H1 (cell line): ENCODE data around the gene WDR35. TPM values are rescaled to one million over a fixed set of nuclear protein-coding genes. Genes with fewer than 3 reads are reported as not detected.
A peak's percentile ranks its signal among the peaks of the same experiment; 100 is the strongest.

Experiments used
- CTCF ChIA-PET: fragments of 300-600 bp; sonication (Branson Sonifier 250); formaldehyde crosslinking; loops from one replicate; lab custom pipeline; 2021; ENCODE audit not compliant: partially characterized antibody; lab: Charles Lee
- POLR2A ChIA-PET: fragments of 300-600 bp; sonication (Branson Sonifier 250); formaldehyde crosslinking; loops from one replicate; lab custom pipeline; 2021; ENCODE audit warnings: inconsistent platforms; ENCODE audit not compliant: partially characterized antibody; lab: Charles Lee
- DNase-seq, 2 experiments: peaks; one replicate each; pipeline versions ENCODE4 v3.0.0 to v3.0.0-alpha.2; 2010 to 2022; ENCODE audit warnings: low spot score in 2 of 2, low read depth in 1 of 2, mixed read lengths in 1 of 2
- FAIRE-seq: peaks from 2 replicates; lab custom pipeline; 2011; peaks lifted over from hg19 to GRCh38; lab: Jason Lieb, UNC
- H2AFZ ChIP-seq: 2 replicates; pipeline ENCODE4 v1.8.1; 2012; ENCODE audit warnings: low read length, inconsistent platforms
- H2AK5ac ChIP-seq: 2 replicates; pipeline ENCODE4 v1.6.1; 2013; ENCODE audit warnings: low read depth, low read length
- H2BK120ac ChIP-seq: replicated peaks from 2 replicates; pipeline ENCODE3; 2013; ENCODE audit warnings: low read depth, low read length, inconsistent platforms
- H2BK12ac ChIP-seq: 2 replicates; pipeline ENCODE4 v1.6.1; 2013; ENCODE audit warnings: low read depth, low read length
- H2BK15ac ChIP-seq: 2 replicates; pipeline ENCODE4 v1.6.1; 2013; ENCODE audit warnings: low read length
- H2BK20ac ChIP-seq: 2 replicates; pipeline ENCODE4 v1.6.1; 2013; ENCODE audit warnings: low read length
- H2BK5ac ChIP-seq: 2 replicates; pipeline ENCODE4 v1.6.1; 2013; ENCODE audit warnings: low read depth, low read length
- H3K14ac ChIP-seq: 2 replicates; pipeline ENCODE4 v1.6.1; 2013; ENCODE audit warnings: inconsistent platforms; ENCODE audit not compliant: insufficient read length
- H3K18ac ChIP-seq: 2 replicates; pipeline ENCODE4 v1.6.1; 2013; ENCODE audit warnings: low read length; ENCODE audit errors: extremely low read depth
- H3K23ac ChIP-seq: 2 replicates; pipeline ENCODE4 v1.6.1; 2013; ENCODE audit warnings: inconsistent platforms; ENCODE audit not compliant: insufficient read length
- H3K23me2 ChIP-seq: 2 replicates; pipeline ENCODE4 v1.6.1; 2013; ENCODE audit warnings: low read depth, low read length
- H3K27ac ChIP-seq: 2 replicates; pipeline ENCODE4 v1.6.1; 2011; ENCODE audit warnings: low read depth, low read length, inconsistent platforms
- H3K27me3 ChIP-seq, 4 experiments: replicated peaks in 1 of 4; 1 replicate in 1 of 4; 2 replicates in 3 of 4; pipeline versions ENCODE4 v1.6.1 to v1.8.1; 2011 to 2013; ENCODE audit warnings: low read length in 3 of 4, mild to moderate bottlenecking in 3 of 4, inconsistent platforms in 2 of 4, mixed read lengths in 2 of 4, moderate library complexity in 1 of 4; ENCODE audit not compliant: control insufficient read depth in 3 of 4, insufficient read depth in 3 of 4; ENCODE audit errors: extremely low read depth in 1 of 4
- H3K36me3 ChIP-seq, 4 experiments: 2 replicates each; pipeline versions ENCODE4 v1.6.1 to v1.8.1; 2011 to 2013; ENCODE audit warnings: mild to moderate bottlenecking in 4 of 4, low read length in 3 of 4, moderate library complexity in 2 of 4, control low read depth in 1 of 4, inconsistent platforms in 1 of 4; ENCODE audit not compliant: insufficient read depth in 4 of 4, control insufficient read depth in 2 of 4
- H3K4ac ChIP-seq: replicated peaks from 2 replicates; pipeline ENCODE3; 2013; ENCODE audit warnings: low read length, low read depth, mixed read lengths, inconsistent platforms; ENCODE audit not compliant: insufficient read length
- H3K4me1 ChIP-seq, 4 experiments: replicated peaks in 1 of 4; 1 replicate in 1 of 4; 2 replicates in 3 of 4; pipeline versions ENCODE4 v1.6.1 to v1.8.1; 2011 to 2013; ENCODE audit warnings: low read length in 3 of 4, inconsistent platforms in 2 of 4, mixed read lengths in 1 of 4; ENCODE audit not compliant: insufficient read depth in 4 of 4, control insufficient read depth in 3 of 4
- H3K4me2 ChIP-seq, 2 experiments: 2 replicates each; pipeline versions ENCODE4 v1.6.1 to v1.8.1; 2011 to 2013; ENCODE audit warnings: low read depth in 2 of 2, low read length in 2 of 2, control low read depth in 1 of 2, inconsistent platforms in 1 of 2, mild to moderate bottlenecking in 1 of 2; ENCODE audit not compliant: insufficient read depth in 1 of 2
- H3K4me3 ChIP-seq, 4 experiments: fragments of 200-600, 300-600 bp in 1 of 4; sonication (generic), shearing (Covaris generic), sonication (Bioruptor Twin) in 1 of 4; 2 replicates each; pipeline versions ENCODE4 v1.5.1 to v1.8.1; 2011 to 2016; ENCODE audit warnings: low read length in 4 of 4, low read depth in 3 of 4, control low read depth in 2 of 4, inconsistent platforms in 2 of 4, mild to moderate bottlenecking in 2 of 4, mixed read lengths in 1 of 4, moderate library complexity in 1 of 4; ENCODE audit not compliant: insufficient read depth in 2 of 4; ENCODE audit errors: extremely low read depth in 1 of 4
- H3K56ac ChIP-seq: replicated peaks from 2 replicates; pipeline ENCODE3; 2013; ENCODE audit warnings: low read depth, mild to moderate bottlenecking, mixed read lengths, low read length, inconsistent platforms; ENCODE audit not compliant: insufficient read length
- H3K79me1 ChIP-seq: 2 replicates; pipeline ENCODE4 v1.6.1; 2013; ENCODE audit warnings: low read depth, low read length, control low read depth
- H3K79me2 ChIP-seq, 2 experiments: 2 replicates each; pipeline versions ENCODE4 v1.6.1 to v1.8.1; 2012 to 2013; ENCODE audit warnings: low read length in 2 of 2, mild to moderate bottlenecking in 2 of 2, inconsistent platforms in 1 of 2; ENCODE audit not compliant: insufficient read depth in 2 of 2, control insufficient read depth in 1 of 2
- H3K9ac ChIP-seq, 4 experiments: replicated peaks in 1 of 4; 1 replicate in 1 of 4; 2 replicates in 3 of 4; pipeline versions ENCODE4 v1.6.1 to v1.8.1; 2011 to 2013; ENCODE audit warnings: low read depth in 3 of 4, low read length in 3 of 4, control low read depth in 2 of 4, mild to moderate bottlenecking in 2 of 4, moderate library complexity in 2 of 4, inconsistent platforms in 1 of 4; ENCODE audit errors: extremely low read depth in 1 of 4
- H3K9me3 ChIP-seq, 2 experiments: 2 replicates each; pipeline versions ENCODE4 v1.6.1 to v1.8.1; 2012 to 2013; ENCODE audit warnings: mild to moderate bottlenecking in 2 of 2, moderate library complexity in 2 of 2, control low read depth in 1 of 2, inconsistent platforms in 1 of 2, low read depth in 1 of 2, low read length in 1 of 2, mixed read lengths in 1 of 2; ENCODE audit not compliant: insufficient read depth in 2 of 2
- H4K20me1 ChIP-seq, 2 experiments: replicated peaks in 1 of 2; 2 replicates each; pipeline versions ENCODE3 to v1.8.1; 2011 to 2013; ENCODE audit warnings: inconsistent platforms in 2 of 2, low read length in 2 of 2, mild to moderate bottlenecking in 1 of 2; ENCODE audit not compliant: insufficient read depth in 2 of 2, control insufficient read depth in 1 of 2
- H4K5ac ChIP-seq: 2 replicates; pipeline ENCODE4 v1.6.1; 2013; ENCODE audit warnings: low read length, low read depth, mixed read lengths, inconsistent platforms; ENCODE audit not compliant: insufficient read length
- H4K8ac ChIP-seq: 2 replicates; pipeline ENCODE4 v1.8.0; 2013; ENCODE audit warnings: mild to moderate bottlenecking, moderate library complexity, low read length, inconsistent platforms; ENCODE audit not compliant: insufficient read depth; ENCODE audit errors: extremely low read depth
- H4K91ac ChIP-seq: replicated peaks from 2 replicates; pipeline ENCODE3; 2013; ENCODE audit warnings: low read length, mixed read lengths, inconsistent platforms; ENCODE audit not compliant: insufficient read length
- BACH1 ChIP-seq: IDR thresholded peaks from 2 replicates; pipeline ENCODE4 v1.6.1; 2012; ENCODE audit warnings: low read length, improper control_type of control experiment
- CTCF ChIP-seq, 3 experiments: IDR thresholded peaks; 1 replicate in 2 of 3; 2 replicates in 1 of 3; pipeline versions ENCODE4 v1.5.1 to v1.6.1; 2011; ENCODE audit warnings: low read length in 3 of 3, mild to moderate bottlenecking in 3 of 3, inconsistent platforms in 2 of 3, low read depth in 1 of 3, moderate library complexity in 1 of 3; ENCODE audit not compliant: insufficient read depth in 1 of 3; ENCODE audit errors: control extremely low read depth in 1 of 3
- EP300 ChIP-seq, 2 experiments: IDR thresholded peaks; 1 replicate in 1 of 2; 2 replicates in 1 of 2; pipeline ENCODE4 v1.6.1; 2011 to 2012; ENCODE audit warnings: low read depth in 2 of 2, low read length in 2 of 2, mild to moderate bottlenecking in 2 of 2, borderline replicate concordance in 1 of 2, inconsistent platforms in 1 of 2, moderate library complexity in 1 of 2
- GTF2F1 ChIP-seq: IDR thresholded peaks from 2 replicates; pipeline ENCODE4 v1.6.1; 2012; ENCODE audit warnings: low read depth, low read length, improper control_type of control experiment, borderline replicate concordance
- JUN ChIP-seq: IDR thresholded peaks from 2 replicates; pipeline ENCODE4 v1.6.1; 2011; ENCODE audit warnings: low read depth, mild to moderate bottlenecking, improper control_type of control experiment, low read length
- KDM4A ChIP-seq: IDR thresholded peaks from one replicate; pipeline ENCODE4 v1.7.1; 2012; ENCODE audit warnings: low read depth, mild to moderate bottlenecking, moderate library complexity, low read length, inconsistent platforms; ENCODE audit not compliant: severe bottlenecking
- SUZ12 ChIP-seq: fragments of 200-600 bp; sonication (generic); IDR thresholded peaks from 2 replicates; pipeline ENCODE4 v1.6.1; 2012; ENCODE audit warnings: mild to moderate bottlenecking, inconsistent platforms, low read length, moderate library complexity, mixed read lengths
- TEAD4 ChIP-seq: IDR thresholded peaks from 2 replicates; pipeline ENCODE4 v1.6.1; 2012; ENCODE audit warnings: low read depth, low read length, inconsistent platforms, mixed read lengths
- WGBS, 2 experiments: shearing (Covaris generic) in 1 of 2; methylation state at CpG; one replicate each; pipeline versions ENCODE4 v1.1.6 to v1.1.7; 2013 to 2015; ENCODE audit warnings: low lambda C conversion rate in 2 of 2, mixed read lengths in 2 of 2, inconsistent platforms in 1 of 2, low coverage in 1 of 2, missing lambda C conversion rate in 1 of 2; ENCODE audit not compliant: insufficient replicate concordance in 2 of 2, insufficient coverage in 1 of 2, insufficient read length in 1 of 2; ENCODE audit errors: extremely low coverage in 1 of 2, missing lambda C conversion rate in 1 of 2; 5-methylcytosine and 5-hydroxymethylcytosine counted together
- polyA plus RNA-seq, 7 experiments: library from polyadenylated mRNA; depleted of rRNA in 3 of 7; stranded (reverse) in 5 of 7; unstranded in 2 of 7; fragments of >200 nt in 5 of 7; fragments of 200-250 nt in 2 of 7; gene quantifications; 1 replicate in 5 of 7; 2 replicates in 1 of 7; 4 replicates in 1 of 7; pipeline versions ENCODE4 v1.2.1 to v1.2.3, GENCODE V29; 2011 to 2013; ENCODE audit warnings: missing spikeins in 2 of 7, mixed read lengths in 2 of 7
- total RNA-seq: library from RNA; stranded (reverse); fragmentation: NEBNext Ultra II Directional; extraction: Animal tissue kit (Norgen Biotek cat#: 25700); gene quantifications from 2 replicates; pipeline ENCODE4 v1.2.1, GENCODE V29; 2021

WDR35 gene
- total and polyA plus RNA-seq, 2 of the 8 experiments (the other 6 are each of a cell fraction or from before 2014, with no cell fraction given) = 9.0 to 25.5 TPM

GRCh38 chr2:19863303-19864041 lies 126.4 kb downstream of the WDR35 start:
- Histone ChIP-seq H3K36me3 (no peaks in the 10 kb centered on the region), H3K56ac (peak overlapping the region; percentile 78), H4K5ac (no peak overlapping the region), H3K9me3 (no peaks in the 10 kb centered on the region), H3K4me2 (peak overlapping the region; percentile 3 to 92; a peak in 3 of 4 replicates), H2AK5ac (no peak overlapping the region), H4K8ac (peak overlapping the region; percentile 75; the same call in 1 of the 2 replicates), H2BK20ac (no peak overlapping the region), H3K14ac (no peak overlapping the region), H3K23ac (no peak overlapping the region), H2BK120ac (no peak overlapping the region), H3K27ac (no peak overlapping the region), H3K18ac (no peak overlapping the region; the same call in 1 of the 2 replicates), H2BK5ac (peak overlapping the region; percentile 40; the same call in 1 of the 2 replicates), H3K23me2 (no peaks in the 10 kb centered on the region; the same call in 1 of the 2 replicates), H3K79me1 (no peaks in the 10 kb centered on the region), H3K4ac (no peak overlapping the region), H4K91ac (no peak overlapping the region), H4K20me1 (no peaks in the 10 kb centered on the region), H3K27me3 (peaks cover 0 to 13% (median 11%) of the 10 kb centered on the region in 4 experiments; a peak in 6 of 7 replicates), H3K4me1 (no peaks in the 10 kb centered on the region), H3K79me2 (no peaks in the 10 kb centered on the region), H3K9ac (peak overlapping the region in 2 of 4 experiments; percentile 50 to 56; a peak in 4 of 7 replicates), H2AFZ (peak overlapping the region; percentile 99), H2BK15ac (0 out of 2 replicates have a peak overlapping the region, but pooled peaks have one; percentile 66), H3K4me3 (peak overlapping the region in 3 of 4 experiments; percentile 44 to 52 (median 50); a peak in 7 of 8 replicates), H2BK12ac (peak overlapping the region; percentile 45; the same call in 1 of the 2 replicates)
- DNase-seq (peak; percentile 88 to 99), FAIRE-seq (peak; percentile 52)
- POLR2A ChIA-PET = no interaction called here
- 11% methylated on average over 32 of the region's 33 CpGs; no CpG with 5 or more reads in 1 of the 2 experiments for WGBS, 2 experiments
- CTCF ChIA-PET = interaction anchor here (0.6 to 4.8 kb wide), 70 partner anchors 9 to 1548 kb away, joined by 3 to 33 read pairs (median 3); partner anchors contain the start of gene OSR1
- TF ChIP-seq GTF2F1 (no peak), SUZ12 (no peak; the same call in 1 of the 2 replicates), TEAD4 (no peak), CTCF (IDR thresholded peaks at IDR 0.05; ENCODE audit: control extremely low read depth in 1 of 3, insufficient read depth in 1 of 3, low read depth in 1 of 3, low read length in 3 of 3) (peak; percentile 80 to 95 (median 91)), EP300 (IDR thresholded peaks at IDR 0.05; ENCODE audit: borderline replicate concordance in 1 of 2, low read depth in 2 of 2, low read length in 2 of 2) (0 out of 3 replicates have a peak, but pooled peaks of 1 of the 2 experiments have one; percentile 55), BACH1 (peak; percentile 75), JUN (no peak), KDM4A (peak; percentile 77)
